ENCODE measurements around the gene SGCA. TPM values are rescaled to one million over a fixed set of nuclear protein-coding genes. Genes with fewer than 3 reads are reported as not detected.

The SGCA gene
- total RNA-seq, 1 donor from 2014 or later, result not detected

DNA sequence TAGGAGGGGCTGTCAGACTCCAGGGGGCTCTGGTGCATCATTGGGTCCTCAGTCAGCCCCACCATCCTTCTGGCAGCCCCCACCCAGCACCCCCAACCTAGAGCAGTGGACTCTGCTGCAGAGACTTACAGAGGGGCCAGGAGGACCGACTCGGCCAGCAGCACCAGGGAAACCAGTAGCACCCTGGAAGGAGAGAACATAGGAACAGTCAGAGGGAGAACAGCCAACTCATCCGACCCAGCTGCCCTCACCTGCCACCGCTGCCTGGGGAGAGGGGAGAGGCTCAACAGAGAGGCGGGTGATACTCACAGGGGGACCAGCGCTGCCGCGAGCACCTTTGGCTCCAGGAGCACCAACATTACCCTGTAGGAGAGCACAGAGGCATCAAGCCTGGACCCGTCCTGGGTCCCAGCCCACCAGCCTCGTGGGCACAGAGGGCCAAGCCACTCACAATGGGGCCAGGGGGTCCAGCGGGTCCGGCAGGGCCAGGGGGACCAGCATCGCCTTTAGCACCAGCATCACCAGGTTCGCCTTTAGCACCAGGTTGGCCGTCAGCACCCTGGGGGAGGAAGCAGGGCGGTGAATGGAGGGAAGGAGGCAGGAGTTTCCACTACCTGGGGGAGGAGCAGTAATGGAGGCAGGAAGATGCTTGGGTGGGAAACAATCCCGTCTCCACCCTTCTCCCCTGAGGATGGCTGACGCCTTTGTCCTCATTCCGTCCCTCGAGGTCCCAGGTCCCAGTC is 23.9 kb downstream of the SGCA start:
- no peaks in the 10 kb centered on the region for H3K9me3 Mint-ChIP-seq
- H3K27ac Mint-ChIP-seq, result peak overlapping the region; percentile 76
- H3K27me3 Mint-ChIP-seq (ENCODE audit: insufficient read depth, low read depth), result peaks cover 11% of the 10 kb centered on the region
- Histone ChIP-seq H3K27ac (no peak overlapping the region), H3K9ac (no peak overlapping the region), H3K4me2 (no peak overlapping the region), H3F3A (ENCODE audit: low read depth) (no peaks in the 10 kb centered on the region), H3K36me3 (no peaks in the 10 kb centered on the region), H3K27me3 (no peaks in the 10 kb centered on the region), H2AFZ (replicated peaks) (no peak overlapping the region), H3K4me3 (no peak overlapping the region), H3K79me2 (ENCODE audit: low read depth) (no peaks in the 10 kb centered on the region), H3K9me3 (ENCODE audit: low read depth) (no peaks in the 10 kb centered on the region), H3K4me1 (peaks cover 5% of the 10 kb centered on the region), H4K20me1 (ENCODE audit: low read depth) (no peaks in the 10 kb centered on the region)
- no peak for DNase-seq (ENCODE audit: low spot score)
- TF ChIP-seq EZH2phosphoT487 (IDR thresholded peaks at IDR 0.05) (no peak), EZH2 (IDR thresholded peaks at IDR 0.05) (no peak)
- TF ChIP-seq, protein P1, sequence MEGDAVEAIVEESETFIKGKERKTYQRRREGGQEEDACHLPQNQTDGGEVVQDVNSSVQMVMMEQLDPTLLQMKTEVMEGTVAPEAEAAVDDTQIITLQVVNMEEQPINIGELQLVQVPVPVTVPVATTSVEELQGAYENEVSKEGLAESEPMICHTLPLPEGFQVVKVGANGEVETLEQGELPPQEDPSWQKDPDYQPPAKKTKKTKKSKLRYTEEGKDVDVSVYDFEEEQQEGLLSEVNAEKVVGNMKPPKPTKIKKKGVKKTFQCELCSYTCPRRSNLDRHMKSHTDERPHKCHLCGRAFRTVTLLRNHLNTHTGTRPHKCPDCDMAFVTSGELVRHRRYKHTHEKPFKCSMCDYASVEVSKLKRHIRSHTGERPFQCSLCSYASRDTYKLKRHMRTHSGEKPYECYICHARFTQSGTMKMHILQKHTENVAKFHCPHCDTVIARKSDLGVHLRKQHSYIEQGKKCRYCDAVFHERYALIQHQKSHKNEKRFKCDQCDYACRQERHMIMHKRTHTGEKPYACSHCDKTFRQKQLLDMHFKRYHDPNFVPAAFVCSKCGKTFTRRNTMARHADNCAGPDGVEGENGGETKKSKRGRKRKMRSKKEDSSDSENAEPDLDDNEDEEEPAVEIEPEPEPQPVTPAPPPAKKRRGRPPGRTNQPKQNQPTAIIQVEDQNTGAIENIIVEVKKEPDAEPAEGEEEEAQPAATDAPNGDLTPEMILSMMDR (IDR thresholded peaks at IDR 0.05), result no peak
- H3K4me3 Mint-ChIP-seq, result no peak overlapping the region
- H3K4me1 Mint-ChIP-seq, result peaks cover 6% of the 10 kb centered on the region
- peaks cover 6% of the 10 kb centered on the region for H3K36me3 Mint-ChIP-seq

DNA sequence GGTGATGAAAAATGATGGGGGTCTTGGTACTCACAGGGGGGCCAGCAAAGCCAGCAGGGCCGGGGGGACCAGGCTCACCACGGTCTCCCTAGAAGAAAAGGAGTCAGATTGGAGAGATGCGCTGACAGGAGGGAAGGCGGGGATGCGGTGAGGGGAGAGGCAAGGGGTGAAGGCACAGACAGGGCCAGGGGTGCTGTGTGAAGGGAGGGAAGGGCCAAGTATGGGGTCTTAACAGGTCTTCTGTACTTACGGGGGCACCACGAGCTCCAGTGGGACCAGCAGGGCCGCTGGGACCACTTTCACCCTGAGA is 24.4 kb downstream of the SGCA start:
- H3K4me1 Mint-ChIP-seq, result peaks cover 2% of the 10 kb centered on the region
- H3K36me3 Mint-ChIP-seq, result peaks cover 5% of the 10 kb centered on the region

DNA sequence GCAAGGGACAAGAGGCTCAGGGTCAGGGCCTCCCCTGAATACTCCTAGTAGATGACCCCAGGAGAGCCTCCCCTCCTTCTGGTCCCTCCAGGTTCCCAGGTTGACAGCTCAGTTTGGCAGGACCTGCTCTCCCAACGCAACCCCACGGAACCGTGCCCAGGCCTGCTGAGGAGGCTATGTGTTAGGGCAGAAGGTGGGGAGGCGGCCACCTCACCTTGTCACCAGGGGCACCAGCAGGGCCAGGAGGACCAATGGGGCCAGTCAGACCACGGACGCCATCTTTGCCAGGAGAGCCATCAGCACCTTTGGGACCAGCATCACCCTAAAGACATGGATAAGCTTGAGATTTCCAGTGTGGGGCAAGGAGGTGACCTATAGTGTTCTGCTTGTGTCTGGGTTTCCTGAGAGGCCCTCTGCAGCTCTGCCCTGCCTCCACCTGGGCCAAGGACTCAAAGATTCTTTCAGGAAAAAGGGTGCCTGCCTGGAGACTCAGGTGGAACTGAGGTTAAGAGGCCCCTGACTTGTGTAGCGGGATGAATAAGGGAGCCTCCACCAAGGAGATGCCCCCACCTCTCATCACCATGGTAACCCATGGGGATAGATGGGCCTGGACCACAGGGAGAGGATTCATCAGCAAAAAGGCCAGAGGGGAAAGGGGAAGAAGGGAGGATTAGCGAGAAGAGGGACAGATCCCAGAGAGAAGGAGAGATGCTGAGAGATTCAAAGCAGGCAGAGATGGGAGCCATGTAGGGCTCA is 25.0 kb downstream of the SGCA start:
- H3K36me3 ChIP-seq, result no peaks in the 10 kb centered on the region
- Mint-ChIP-seq H3K4me1 (no peaks in the 10 kb centered on the region), H3K36me3 (peaks cover 2% of the 10 kb centered on the region), H3K27me3 (ENCODE audit: insufficient read depth, low read depth) (peaks cover 11% of the 10 kb centered on the region), H3K27ac (no peak overlapping the region), H3K9me3 (no peaks in the 10 kb centered on the region), H3K4me3 (no peak overlapping the region)
- no peak for DNase-seq (ENCODE audit: low spot score)
- no peaks in the 10 kb centered on the region for H3K79me2 ChIP-seq (ENCODE audit: low read depth)
- no peak overlapping the region for H3K4me3 ChIP-seq
- H4K20me1 ChIP-seq (ENCODE audit: low read depth), result no peaks in the 10 kb centered on the region
- H3K27ac ChIP-seq, result no peak overlapping the region
- H3K4me1 ChIP-seq, result no peaks in the 10 kb centered on the region
- TF ChIP-seq EZH2 (IDR thresholded peaks at IDR 0.05) (no peak), EZH2phosphoT487 (IDR thresholded peaks at IDR 0.05) (no peak)
- TF ChIP-seq, protein P1 (IDR thresholded peaks at IDR 0.05), result no peak
- H3F3A ChIP-seq (ENCODE audit: low read depth), result no peaks in the 10 kb centered on the region
- no peaks in the 10 kb centered on the region for H3K27me3 ChIP-seq
- H3K9ac ChIP-seq, result no peak overlapping the region
- H2AFZ ChIP-seq (replicated peaks), result no peak overlapping the region
- H3K9me3 ChIP-seq (ENCODE audit: low read depth), result no peaks in the 10 kb centered on the region
- H3K4me2 ChIP-seq, result no peak overlapping the region

More for the DNA sequence above, 24.4 kb downstream of the SGCA start:
- H3K9me3 Mint-ChIP-seq, result no peaks in the 10 kb centered on the region
- no peak overlapping the region for H3K4me3 Mint-ChIP-seq
- Histone ChIP-seq H3K9ac (no peak overlapping the region), H3K4me1 (no peaks in the 10 kb centered on the region), H4K20me1 (ENCODE audit: low read depth) (no peaks in the 10 kb centered on the region), H3K4me2 (no peak overlapping the region), H3K4me3 (no peak overlapping the region), H3F3A (ENCODE audit: low read depth) (no peaks in the 10 kb centered on the region), H2AFZ (replicated peaks) (no peak overlapping the region), H3K27me3 (no peaks in the 10 kb centered on the region), H3K79me2 (ENCODE audit: low read depth) (no peaks in the 10 kb centered on the region), H3K27ac (no peak overlapping the region), H3K36me3 (no peaks in the 10 kb centered on the region), H3K9me3 (ENCODE audit: low read depth) (no peaks in the 10 kb centered on the region)
- peaks cover 11% of the 10 kb centered on the region for H3K27me3 Mint-ChIP-seq (ENCODE audit: insufficient read depth, low read depth)
- no peak for DNase-seq (ENCODE audit: low spot score)
- H3K27ac Mint-ChIP-seq, result no peak overlapping the region
- TF ChIP-seq, protein P1 (IDR thresholded peaks at IDR 0.05), result no peak
- TF ChIP-seq EZH2 (IDR thresholded peaks at IDR 0.05), result no peak
- TF ChIP-seq EZH2phosphoT487 (IDR thresholded peaks at IDR 0.05), result no peak
